GM19455 (cell line): ENCODE results near the gene NCAM1.
"Not testable (repeated sequence)": the region's sequence is repeated elsewhere in the genome, so short reads cannot be mapped to it uniquely, and the experiment has no call there.

ENCODE experiments used
- ATAC-seq: cut with Tn5 transposase; IDR thresholded peaks from one replicate; pipeline ENCODE4 v1.9.1; 2021; ENCODE audit not compliant: unreplicated experiment

NCAM1 gene

DNA sequence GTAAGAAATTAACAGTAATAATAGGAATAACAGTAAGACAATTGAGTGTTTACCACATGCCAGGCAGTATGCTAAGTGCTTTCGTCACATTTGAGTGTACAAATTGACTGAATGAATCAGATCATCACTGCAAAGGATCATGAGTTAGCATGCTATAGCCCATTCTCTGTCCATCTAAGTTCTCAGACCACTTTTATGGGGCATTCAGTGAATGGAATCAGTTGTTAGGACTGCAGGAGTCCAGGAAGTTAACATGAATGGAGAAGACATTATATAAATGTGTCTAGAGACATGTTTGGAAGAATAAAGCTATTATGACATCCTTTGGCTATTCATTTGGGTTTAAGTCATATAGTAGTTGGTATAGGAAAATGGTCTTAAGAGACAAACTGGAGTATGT lies 59.9 kb downstream of the NCAM1 start:
- no peak for ATAC-seq

DNA sequence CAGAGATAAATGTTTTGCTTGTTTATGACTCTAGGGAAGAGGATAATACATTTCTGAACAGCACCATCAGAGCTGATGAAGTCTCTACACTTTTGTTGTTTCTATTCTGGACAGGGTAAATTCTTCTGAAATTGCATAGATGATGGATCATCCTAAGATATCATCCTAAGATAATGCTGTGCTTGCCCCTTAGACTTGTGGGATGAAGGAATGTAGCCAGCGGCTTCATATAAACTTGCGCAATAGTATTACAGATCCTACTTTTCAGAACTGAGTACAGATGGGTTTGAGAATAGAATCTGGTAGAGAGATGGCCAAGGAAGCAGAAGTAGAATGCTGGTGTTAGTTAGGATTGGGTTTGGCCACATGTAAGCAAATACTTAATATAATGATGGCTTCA lies 61.0 kb downstream of the NCAM1 start:
- no peak for ATAC-seq

DNA sequence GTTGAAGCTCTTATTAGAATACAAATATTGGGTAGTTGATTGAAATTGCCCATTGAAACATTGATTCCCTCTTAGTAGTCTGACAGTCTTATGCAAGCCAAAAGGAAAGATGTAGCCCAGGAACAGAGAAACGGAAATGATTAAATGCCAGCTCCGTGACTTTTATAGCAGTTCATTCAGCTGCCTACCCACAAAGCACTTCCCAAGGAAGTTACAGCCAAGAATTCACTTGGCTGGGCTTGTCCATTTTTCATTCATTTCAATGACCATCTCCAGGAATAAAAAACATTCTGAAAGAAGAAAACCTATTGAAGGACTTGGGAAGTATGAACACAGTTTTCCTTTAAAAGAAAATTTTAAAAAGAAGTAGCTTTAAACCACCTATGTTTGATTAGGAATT lies 62.0 kb downstream of the NCAM1 start:
- no peak for ATAC-seq

DNA sequence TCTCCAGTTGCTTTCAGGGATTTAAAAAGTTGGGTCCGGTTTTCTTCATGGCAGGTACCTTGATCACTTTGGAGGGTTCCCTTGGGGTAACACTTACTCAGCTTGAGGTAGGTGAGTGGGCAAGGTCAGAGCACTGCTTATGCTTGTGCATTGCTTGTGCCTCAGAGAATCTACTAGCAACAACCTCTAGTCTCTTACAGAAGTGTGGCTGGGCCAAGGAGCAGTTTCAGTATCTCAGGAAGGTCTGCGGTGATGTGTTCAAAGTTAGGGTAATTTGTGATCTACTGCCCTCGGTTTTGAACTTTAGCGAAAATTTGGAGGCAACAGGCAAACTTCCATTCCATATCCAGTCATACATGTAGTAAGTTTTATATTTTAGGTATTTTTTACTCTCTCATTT lies 62.8 kb downstream of the NCAM1 start:
- ATAC-seq, result no peak

DNA sequence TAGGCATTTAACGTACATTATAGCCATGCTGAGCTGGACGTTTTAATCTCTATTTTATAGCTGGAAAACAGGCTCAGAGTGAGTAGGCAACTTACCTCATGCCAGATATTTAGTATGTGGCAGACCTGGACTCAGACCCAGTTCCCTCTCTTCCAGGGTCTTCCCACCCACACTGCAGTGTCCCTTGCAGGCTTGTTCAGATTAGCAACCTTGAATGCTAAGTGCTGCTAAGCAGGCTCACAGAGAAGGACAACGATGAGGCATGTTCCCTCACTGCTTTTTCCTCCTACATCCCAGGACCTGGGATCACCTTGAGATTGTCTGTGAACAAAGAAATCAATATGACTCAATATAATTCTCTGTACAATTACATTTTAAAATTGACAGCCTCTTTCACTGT lies 65.6 kb downstream of the NCAM1 start:
- no peak for ATAC-seq

DNA sequence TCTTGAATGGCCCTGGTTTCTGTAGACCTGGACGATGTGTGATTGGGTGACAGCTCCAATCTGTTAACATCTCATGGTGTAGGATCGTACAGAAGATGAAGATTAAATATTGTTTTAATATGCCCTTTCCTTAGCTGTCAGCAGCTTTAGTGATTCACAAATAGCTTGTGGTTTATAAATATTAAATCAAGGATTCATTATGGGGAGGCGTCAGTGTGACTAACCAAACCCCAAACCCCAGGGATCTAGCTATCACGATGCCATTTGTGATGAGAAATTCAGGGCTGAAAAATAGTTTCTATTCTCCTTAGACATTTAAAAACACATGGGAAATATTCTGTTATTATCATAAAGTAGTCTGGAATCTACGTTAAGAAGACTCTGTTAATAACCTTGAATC lies 73.4 kb downstream of the NCAM1 start:
- ATAC-seq, result no peak

DNA sequence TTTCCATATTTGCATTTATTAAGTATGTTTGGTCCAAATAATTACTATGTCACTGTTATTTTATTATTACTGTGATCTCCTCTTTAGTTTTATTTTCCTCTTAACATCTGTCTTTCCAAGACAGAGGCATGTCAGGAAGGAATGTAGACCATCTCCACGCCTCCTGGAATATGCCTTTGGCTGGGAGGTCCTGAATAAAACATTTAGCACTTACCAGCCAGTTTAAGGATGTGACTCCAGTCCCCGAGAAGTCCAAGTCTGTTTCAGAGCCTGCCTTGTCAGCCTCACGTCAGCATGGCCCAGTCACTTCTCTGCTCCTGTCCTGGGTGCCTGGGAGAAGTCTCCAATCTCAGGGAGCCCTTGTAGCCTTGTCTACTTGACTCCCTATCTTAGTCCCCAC lies 74.5 kb downstream of the NCAM1 start:
- no peak for ATAC-seq

DNA sequence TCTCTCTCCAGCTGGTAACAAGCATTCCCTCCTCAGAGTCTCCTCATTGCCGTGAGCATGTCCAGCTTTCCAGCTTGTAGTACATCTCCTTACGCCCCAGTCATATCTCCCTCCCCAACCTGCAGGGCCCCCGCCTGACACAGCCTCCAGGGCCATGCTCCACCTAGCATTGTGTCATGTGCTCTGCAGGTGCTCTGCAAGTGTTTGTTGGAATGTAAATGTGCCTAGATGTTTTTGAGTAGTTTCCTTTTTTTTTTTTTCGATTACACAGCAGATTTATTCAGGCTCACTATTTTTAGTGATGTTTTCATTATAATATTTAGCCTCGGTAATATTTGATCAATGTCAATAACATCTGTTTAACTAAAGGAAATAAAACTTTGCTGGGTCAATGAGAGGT lies 82.5 kb downstream of the NCAM1 start:
- no peak for ATAC-seq

DNA sequence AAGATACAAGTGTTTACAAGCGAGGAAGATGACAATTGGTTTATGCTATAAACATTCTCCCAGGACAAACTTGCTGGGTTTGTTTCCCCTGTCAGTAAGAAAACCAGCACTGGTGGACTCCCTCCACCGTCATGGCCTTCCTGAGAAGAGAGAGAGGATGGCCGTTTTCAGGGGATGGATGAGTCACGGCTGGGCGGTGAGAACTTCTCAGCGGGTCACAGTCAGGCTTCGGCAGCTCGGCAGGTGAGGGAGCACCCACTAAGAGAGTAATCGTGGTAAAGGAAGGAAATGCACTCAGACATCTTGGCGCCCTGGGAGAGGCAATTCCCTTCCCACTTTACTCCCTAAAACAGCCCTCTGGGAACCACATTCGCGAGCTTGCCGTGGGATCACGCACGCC lies 83.9 kb downstream of the NCAM1 start:
- ATAC-seq, result no peak

DNA sequence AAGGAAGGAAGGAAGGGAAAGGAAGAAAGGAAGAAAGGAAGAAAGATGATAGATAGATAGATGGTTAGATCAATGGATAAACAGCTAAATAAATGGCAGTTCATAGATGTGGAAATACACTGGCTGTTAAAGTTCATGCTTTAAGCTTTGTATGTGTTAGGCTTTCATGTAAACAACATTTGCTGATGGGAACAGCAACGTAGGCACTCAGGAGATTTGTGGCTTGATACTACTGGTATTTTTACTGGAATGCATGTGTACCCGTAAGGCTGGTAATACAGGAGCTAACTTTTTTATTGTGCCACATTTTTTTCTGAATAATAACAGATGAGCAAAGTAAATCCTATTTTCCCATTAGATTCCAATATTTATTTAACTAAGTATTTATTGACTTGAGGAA lies 85.6 kb downstream of the NCAM1 start:
- ATAC-seq, result no peak

DNA sequence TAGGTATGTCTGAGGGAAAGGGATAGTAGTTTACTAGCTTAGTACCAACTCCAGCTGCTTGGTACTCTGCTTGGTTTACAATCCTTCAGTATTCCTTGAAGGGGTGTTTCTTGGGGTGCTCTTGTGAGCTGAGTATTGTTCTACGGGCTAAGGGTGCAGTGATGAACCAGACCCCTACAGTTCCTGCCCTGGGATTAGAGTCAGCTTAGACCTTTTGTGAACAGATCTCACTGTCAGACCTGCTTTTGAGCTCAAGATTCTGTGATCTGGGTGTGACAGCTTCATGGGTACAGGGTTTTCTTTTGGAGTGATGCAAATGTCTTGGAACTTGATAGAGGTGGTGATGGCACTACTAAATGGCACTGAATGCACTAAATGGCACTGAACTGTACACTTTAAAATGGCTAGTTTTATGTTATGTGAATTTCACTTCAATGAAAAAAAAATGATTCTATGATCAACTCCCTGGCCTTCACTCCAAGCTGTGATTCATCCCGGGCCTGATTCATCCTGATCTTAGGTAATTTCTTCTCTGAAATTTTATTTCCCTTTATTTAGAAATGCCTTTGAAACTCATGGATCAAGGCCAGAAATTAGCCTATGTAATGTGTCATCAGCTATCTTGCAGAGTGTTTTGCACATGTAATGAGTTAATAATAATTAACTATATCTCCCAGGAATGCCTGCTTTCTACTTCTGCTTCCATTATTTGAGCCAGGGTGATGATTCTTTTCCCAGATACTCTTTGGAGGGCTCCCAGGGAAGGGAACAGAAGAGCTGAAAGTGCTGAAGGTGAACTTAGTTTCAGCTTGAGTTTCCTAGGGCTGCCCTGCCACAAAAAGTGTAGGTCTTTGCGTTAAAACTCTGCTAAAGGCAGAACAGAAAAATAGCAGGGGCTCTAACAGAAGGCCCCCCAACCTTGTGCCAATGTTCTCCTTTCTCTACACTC lies 87.9 kb downstream of the NCAM1 start:
- no peak for ATAC-seq

DNA sequence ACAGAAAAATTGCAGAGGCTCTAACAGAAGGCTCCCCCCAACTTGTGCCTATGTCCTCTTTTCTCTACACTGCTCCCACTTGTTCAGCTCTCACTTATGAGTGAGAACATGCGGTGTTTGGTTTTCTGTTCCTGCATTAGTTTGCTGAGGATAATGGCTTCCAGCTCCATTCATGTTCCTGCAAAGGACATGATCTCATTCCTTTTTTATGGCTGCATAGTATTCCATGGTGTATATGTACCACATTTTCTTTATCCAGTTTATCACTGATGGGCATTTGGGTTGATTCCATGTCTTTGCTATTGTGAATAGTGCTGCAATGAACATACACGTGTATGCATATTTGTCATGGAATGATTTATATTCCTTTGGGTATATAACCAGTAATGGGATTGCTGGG lies 91.8 kb downstream of the NCAM1 start:
- ATAC-seq, result not testable (repeated sequence)

DNA sequence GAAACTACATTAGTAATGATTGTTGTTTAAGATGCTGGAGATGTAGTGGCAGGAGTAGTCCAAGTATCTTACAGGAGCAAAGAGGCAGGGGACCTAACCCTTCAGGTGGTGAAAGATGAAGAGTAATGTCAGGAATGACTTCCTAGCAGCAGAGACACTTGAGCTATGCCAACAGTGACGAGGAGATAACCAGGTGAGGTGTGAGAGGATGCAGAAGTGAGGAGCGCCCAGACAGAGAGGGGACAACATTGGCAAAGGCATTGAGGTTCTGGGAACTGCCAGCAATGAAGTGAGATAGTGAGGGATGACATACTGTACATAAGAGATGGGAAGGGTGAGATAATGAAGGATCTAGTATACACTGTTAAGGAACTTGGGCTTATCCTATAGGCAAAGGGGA lies 95.8 kb downstream of the NCAM1 start:
- ATAC-seq, result no peak

DNA sequence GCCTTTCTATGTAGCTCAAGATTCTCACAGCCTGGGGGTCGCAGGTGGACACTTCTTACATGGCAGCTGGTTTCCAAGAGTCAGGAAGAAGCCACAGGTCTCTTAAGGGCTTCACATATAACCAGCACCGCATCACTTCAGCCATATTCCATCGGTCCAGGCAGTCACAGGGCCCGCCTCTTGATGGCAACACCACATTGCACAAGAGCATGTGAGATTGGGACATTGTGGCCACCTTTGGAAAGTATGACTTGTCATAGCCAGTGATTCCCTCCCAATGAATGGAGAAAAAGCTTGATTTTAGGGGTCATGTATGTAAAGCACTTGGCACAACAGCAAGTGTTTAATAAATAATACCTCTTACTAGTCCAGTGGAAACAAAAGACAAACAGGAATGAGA lies 98.3 kb downstream of the NCAM1 start:
- no peak for ATAC-seq

DNA sequence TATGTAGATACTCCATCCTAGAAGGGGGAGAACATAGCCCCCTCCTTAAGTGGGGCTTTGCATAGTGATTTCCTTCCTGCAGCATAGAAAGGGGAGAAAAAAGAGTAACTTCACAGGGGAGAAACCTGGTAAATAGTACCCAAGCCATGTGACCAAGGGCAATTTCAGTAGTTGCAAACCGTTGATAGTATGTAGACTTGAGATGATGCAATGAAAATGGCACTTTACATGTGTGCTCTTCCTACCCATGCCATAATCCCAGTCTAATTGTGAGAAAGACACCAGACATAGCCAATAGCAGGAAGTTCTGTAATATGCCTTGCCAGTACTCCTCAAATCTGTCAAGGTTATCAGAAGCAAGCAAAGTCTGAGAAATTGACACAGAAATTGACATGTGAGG lies 104.1 kb downstream of the NCAM1 start:
- no peak for ATAC-seq

DNA sequence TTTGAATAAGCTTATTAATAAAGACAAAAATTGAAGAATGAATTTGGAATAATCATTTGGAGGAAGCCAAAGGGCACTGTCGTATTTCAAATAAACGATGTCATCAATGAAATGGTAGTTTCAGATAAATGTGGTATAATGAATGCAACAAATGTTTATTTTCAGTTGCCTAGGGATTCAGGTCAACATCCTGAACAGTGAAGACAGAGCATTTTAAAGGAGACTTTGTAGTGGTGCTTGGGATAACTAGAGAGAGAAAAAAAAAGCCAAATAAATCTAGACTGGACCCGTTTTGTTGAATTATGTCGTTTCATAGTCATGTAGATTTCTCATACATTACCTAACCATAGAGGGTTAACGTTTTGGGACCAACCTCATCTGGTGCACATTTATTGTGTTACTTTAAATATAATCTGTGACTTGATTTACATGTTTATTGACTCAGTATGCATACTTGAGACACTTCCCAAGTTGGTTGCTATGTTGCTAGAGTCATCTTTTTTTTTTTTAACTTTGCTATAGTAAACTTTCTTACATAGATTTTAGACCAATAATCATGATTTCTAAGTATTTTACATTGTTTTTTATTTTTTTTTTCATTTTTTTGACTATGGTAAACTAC lies 111.1 kb downstream of the NCAM1 start:
- no peak for ATAC-seq

DNA sequence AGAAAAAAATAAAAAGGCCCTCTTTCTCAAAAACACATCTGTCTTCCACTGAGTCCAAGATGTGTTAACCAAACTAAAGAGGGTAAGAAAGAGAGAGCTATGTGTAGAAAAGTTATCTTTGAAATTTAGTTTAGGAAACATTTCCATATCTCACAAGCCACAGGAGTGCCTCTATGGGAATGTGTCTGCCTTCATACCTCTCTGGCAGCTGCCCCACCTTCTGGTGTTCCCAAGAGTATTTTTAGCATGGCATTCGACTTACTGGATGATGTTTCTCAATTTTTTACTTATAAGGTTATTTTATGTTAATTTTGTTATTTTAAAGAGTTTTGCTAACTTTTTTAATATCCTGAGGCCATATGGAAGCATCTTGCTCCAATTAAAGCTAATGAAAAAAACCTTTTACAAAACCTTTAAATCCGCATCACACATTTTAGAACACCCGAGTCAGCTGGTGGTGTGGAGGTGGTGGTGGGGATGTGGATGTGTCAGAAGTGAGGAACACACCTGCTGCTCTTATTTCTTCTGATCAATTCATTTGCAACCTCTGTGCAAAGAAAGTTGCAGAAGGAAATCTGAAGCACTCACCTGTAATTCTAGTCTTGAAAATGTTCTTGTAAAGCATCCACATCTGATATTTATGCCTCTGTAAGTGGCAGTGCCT lies 112.2 kb downstream of the NCAM1 start:
- no peak for ATAC-seq

DNA sequence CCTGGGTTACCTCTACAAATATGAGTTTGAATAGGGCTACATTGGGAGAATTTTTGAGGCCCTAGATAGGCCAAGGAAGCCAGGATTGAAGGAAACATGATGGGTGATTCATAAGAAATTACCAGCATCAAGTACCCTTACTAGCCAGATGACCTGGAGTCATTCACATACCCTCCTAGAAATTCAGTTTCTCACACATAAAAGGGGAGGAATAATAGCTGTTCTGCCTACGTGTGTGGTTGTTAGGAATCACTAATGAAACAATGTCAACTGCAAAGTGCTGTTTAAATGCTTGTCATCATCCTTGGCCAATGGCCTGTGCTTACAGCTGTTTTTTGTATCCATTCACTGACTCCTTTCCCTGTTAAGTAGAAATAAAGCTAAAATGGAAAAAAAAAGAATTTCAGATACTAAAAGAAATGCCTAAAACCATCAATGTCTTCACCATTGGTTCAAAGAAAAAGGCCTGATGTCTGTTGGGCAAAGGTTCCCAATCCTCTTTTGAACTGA lies 114.4 kb downstream of the NCAM1 start:
- no peak for ATAC-seq

DNA sequence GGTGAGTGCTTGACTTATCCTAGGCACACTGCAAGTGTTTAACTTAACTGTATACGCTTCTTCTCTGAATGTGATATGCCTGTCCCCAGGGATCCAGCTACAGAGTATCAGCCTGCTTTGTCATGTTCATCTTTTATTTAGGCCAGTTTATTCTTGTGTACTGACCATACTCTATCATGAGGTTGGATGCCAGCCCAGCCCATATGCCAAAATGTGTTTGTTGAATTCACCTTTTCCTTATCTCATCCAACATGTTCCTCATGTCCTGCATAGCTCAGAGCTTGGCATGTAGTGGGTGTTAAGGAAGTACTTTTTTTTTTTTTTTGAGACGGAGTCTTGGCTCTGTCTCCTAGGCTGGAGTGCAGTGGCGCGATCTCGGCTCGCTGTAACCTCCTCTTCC lies 116.2 kb downstream of the NCAM1 start:
- no peak for ATAC-seq

DNA sequence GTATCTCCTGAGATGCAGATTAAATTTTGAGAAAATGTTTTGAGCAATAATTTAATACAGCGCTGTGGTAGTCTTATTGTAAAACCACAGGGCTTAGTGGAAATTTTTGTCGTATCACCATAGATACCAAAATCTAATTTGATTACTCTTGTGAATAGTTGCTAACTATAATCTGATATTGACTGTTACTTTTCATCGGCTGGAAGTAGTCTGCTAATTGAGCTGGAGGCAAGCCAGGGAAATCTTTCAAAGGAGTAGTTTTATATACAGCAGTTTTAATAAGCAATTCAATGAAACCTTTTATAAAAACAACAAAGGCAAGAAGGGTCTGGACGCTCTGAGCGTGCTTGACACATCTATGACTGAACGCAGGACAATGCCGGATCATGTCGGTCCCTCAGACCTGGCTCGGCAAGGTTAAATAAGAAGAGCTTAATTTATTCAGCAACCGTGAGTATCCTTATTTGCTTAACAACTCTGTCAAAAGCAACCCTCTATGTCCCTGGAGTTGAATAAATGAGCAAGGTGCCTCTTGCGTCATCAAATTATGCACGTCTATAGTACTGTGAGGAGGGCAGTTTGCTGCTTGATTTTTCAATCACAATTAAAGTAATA lies 121.2 kb downstream of the NCAM1 start:
- no peak for ATAC-seq

DNA sequence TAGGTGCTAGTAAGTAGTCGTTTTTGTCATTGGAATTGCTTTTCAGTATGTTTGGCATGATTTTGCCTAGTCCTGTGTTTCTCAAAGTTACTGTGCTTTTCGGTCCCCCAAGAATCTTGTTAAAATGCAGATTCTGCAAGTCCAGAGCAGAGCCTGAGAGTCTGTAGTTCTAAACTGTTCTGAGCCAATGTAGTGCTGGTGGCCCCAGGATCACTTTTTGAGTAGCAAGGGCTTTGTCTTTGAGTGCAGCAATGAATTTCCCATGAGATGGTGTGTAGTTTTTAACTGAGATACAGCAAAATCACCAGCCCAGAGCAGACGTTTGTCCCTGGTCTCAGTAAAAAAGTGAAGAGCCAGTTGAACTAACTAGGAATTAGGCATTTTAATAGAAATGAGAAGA lies 122.4 kb downstream of the NCAM1 start:
- no peak for ATAC-seq
